C4-2B (cell line): ENCODE data around the gene GALNT2.

Source experiments
- H3K27ac ChIP-seq: fragments of 450-650 bp; 2 replicates; pipeline ENCODE4 v1.5.1; 2017
- ZFX ChIP-seq: fragments of 450-650 bp; IDR thresholded peaks from 2 replicates; pipeline ENCODE4 v1.6.1; 2017
- TF ChIP-seq, protein P1 (sequence below): fragments of 450-650 bp; conservative IDR thresholded peaks from 2 replicates; pipeline ENCODE4 v1.5.1; 2017; ENCODE audit warnings: mild to moderate bottlenecking

Gene GALNT2

DNA sequence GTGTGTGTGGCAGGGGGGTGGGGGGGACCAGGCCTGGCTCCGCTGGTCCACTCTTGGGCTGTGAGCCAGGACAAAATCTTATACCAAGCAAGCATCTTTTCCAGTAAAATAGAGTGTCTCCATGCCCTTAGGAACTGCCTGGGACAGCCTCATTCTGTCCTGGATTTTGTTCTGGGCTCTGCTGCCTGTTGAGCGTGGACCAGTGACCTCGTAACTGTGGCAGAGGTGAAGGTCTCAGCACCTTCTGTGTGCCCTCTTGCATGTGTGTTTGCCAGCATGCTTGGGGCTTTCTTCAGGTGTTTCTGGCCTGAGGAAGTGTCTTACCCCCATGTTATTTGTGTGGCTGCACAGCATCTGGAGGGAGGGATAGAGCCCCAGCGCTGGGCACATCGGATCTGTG is 45.7 kb downstream of the GALNT2 start:
- TF ChIP-seq, protein P1, sequence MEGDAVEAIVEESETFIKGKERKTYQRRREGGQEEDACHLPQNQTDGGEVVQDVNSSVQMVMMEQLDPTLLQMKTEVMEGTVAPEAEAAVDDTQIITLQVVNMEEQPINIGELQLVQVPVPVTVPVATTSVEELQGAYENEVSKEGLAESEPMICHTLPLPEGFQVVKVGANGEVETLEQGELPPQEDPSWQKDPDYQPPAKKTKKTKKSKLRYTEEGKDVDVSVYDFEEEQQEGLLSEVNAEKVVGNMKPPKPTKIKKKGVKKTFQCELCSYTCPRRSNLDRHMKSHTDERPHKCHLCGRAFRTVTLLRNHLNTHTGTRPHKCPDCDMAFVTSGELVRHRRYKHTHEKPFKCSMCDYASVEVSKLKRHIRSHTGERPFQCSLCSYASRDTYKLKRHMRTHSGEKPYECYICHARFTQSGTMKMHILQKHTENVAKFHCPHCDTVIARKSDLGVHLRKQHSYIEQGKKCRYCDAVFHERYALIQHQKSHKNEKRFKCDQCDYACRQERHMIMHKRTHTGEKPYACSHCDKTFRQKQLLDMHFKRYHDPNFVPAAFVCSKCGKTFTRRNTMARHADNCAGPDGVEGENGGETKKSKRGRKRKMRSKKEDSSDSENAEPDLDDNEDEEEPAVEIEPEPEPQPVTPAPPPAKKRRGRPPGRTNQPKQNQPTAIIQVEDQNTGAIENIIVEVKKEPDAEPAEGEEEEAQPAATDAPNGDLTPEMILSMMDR: no peak
- TF ChIP-seq ZFX: no peak
- no peak overlapping the region for H3K27ac ChIP-seq

DNA sequence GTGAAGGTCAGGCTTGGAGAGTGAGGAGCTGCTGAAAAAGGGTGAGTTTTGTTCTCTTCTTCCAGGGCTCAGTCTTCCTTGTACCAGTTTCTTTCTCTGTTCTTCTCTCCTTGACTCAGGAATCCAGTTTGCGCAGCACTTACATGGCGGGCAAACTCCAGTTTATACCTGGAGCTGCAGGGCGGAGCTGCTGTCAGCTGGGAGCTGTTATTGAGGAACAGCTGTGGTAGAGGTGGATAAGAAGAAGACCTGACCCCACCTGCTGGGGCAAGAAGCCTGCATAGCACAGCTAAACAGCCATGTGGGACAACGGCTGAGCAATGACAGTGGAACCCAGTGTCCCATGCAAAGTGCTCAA is 46.2 kb downstream of the GALNT2 start:
- no peak overlapping the region for H3K27ac ChIP-seq
- TF ChIP-seq ZFX: no peak
- TF ChIP-seq, protein P1: no peak

DNA sequence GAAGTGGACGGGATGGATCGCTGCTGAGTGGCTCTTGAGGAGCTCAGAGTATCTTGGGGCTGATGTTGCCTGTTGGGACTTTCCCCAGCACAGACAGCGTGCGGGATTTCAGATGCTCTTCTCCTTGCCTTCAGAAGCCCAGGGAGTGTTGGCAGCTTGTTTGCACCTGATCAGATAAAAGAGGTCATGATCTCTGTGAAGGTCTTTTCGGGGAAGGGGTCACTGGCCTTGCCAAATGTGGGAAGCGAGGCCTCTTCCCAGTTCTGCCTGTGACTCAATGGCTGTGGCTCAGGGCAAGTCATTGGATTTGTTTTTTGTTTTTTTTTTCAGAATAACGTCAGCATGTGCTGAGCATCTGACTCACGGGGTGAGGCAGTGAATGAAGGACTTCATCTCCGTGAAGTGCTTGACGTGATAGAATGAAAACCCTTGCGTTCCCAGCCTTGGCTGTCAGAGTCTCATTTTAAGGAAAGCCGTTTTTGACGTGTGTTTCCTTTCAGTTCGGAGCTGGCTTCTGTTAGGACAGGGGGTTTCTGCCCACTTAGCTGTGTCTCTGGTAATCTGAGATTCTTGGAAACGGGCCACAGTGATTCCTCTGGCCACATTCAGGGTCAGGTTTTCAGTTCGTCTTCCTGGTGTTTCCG is 46.7 kb downstream of the GALNT2 start:
- TF ChIP-seq, protein P1: no peak
- TF ChIP-seq ZFX: no peak
- no peak overlapping the region for H3K27ac ChIP-seq

DNA sequence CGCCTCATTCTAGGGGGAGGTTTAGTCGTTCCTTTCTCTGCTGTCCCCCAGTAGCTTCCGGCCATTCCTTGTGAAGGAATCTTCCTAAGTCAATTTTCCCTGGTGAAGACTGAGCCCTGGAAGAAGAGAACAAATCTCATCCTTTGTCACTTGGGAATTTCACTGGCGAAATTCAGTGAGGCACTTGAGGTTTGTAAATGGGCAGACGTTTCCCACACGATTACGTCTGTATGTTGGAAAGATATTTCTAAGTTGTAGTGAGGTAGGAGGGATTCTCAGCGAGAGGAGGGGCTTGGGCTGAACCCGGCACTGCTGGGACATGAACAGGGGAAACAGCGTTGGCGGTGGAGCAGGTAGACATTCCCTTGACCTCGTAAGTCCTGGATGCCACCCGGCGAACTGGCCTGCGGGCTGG is 47.2 kb downstream of the GALNT2 start:
- no peak overlapping the region for H3K27ac ChIP-seq
- TF ChIP-seq, protein P1: no peak
- TF ChIP-seq ZFX: no peak

DNA sequence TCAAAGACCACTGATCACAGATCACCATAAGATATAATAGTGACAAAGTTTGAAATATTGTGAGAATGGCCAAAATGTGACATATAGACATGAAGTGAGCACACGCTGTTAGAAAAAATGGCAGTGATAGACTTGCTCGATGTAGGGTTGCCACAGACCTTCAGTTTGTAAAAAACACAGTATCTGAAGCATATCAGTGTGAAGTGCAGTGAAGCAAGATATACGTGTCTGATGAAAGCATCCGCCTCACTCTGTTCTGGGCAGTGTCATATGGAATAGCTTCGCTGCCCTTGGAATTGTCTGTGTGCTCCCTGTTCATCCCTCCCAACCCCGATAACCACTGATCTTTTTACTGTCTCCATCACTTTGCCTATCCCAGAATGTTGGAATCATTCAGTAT is 50.7 kb downstream of the GALNT2 start:
- TF ChIP-seq, protein P1: no peak
- TF ChIP-seq ZFX: no peak
- no peak overlapping the region for H3K27ac ChIP-seq

DNA sequence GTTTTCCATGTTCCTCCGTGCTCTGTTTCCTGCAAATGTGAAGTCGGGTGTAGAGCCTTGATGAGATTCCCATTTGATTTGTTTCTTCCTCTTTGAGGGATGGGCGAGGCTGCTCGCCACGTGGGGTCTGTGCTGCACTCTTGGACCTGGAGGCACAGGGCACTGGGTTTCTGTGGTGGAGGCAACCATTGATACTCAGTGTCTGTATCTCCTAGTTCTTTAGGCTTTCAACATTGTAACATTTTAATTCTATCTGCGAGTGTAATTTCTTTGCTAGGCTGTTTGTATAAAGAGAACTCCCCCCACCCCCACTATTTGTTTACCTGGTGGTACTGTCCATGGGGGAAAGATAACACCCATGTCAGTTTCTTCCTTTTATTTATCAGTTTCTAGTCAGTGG is 52.3 kb downstream of the GALNT2 start:
- H3K27ac ChIP-seq: no peak overlapping the region

DNA sequence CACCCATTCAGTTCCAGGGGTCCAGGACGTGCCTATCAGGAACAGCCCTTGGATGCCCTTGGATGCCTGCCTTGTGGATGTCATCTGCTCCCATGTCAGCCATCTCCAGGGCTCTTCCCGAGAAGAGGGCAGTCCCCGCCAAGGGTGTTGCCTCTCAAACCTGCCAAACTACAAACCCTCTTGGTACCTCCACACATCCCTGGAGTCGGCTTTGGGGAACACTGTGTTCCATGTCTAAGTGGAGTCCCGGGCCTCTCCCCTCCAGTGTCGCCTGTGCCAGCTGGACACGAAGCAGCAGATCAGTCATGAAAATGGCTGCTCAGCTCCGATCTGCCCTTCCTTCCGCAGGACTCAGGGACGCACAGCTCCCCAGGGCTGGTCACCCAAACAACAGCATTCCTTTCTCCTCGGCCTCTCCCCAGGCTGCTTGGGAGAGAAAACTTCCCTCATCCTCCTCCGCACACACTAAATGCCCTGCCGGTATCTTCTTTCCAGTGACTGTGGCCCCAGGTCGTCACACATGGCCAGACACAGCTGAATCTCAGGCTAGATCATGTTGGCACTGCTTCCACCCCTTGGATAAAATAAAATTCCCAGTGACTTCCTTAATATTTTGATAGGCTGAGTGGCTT is 53.4 kb downstream of the GALNT2 start:
- TF ChIP-seq ZFX: no peak
- TF ChIP-seq, protein P1: no peak
- peak overlapping the region; percentile 36 for H3K27ac ChIP-seq

More for the DNA sequence above, 52.3 kb downstream of the GALNT2 start:
- TF ChIP-seq, protein P1: no peak
- no peak for TF ChIP-seq ZFX
